ENCODE data around the gene HOXB7.
A peak's percentile ranks its signal among the peaks of the same experiment; 100 is the strongest.

The HOXB7 gene

GRCh38 chr17:48623583-48623982 lies 12.8 kb upstream of the HOXB7 start:
- no peak for DNase-seq (ENCODE audit: low read depth in 2 of 2)

DNA sequence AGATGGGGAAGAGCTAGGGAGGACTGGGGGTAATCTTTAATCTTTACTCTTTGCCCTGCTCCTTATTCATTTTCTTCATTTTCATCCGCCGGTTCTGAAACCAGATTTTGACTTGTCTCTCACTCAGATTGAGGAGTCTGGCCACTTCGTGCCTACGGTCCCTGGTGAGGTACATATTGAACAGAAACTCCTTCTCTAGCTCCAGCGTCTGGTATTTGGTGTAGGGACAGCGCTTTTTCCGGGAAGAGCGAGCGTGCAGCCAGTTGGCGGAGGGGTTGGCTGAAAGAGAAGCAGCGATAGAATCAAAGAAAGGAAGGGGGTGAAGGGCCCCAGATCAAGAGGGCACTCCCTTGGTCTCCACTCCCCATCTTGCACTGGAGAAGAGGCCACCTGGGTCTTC lies 12.0 kb upstream of the HOXB7 start:
- DNase-seq (ENCODE audit: low read depth in 2 of 2), result no peak

GRCh38 chr17:48621410-48622392 lies 10.9 kb upstream of the HOXB7 start:
- DNase-seq (ENCODE audit: low read depth in 2 of 2), result no peak

GRCh38 chr17:48620461-48621139 lies 9.8 kb upstream of the HOXB7 start:
- DNase-seq (ENCODE audit: low read depth in 2 of 2), result no peak

GRCh38 chr17:48619826-48620449 lies 9.1 kb upstream of the HOXB7 start:
- DNase-seq (ENCODE audit: low read depth in 2 of 2), result no peak

GRCh38 chr17:48618256-48618896 lies 7.6 kb upstream of the HOXB7 start:
- peak; percentile 54 to 65 for DNase-seq (ENCODE audit: low read depth in 2 of 2)

- DNase-seq (ENCODE audit: low read depth in 2 of 2), result no peak
Observed at GRCh38 chr17:48617471-48618255, 6.8 kb upstream of the HOXB7 start.

- DNase-seq (ENCODE audit: low read depth in 2 of 2), result no peak
Observed at GRCh38 chr17:48616717-48617470, 6.1 kb upstream of the HOXB7 start.

- no peak for DNase-seq (ENCODE audit: low read depth in 2 of 2)
Observed at GRCh38 chr17:48615963-48616716, 5.3 kb upstream of the HOXB7 start.

GRCh38 chr17:48615047-48615962 lies 4.5 kb upstream of the HOXB7 start, which contains the start of gene HOXB8:
TSS of gene HOXB8 (minus strand) at chr17:48615292. CDS start at chr17:48614704, 588 bp downstream.
- no peak for DNase-seq (ENCODE audit: low read depth in 2 of 2)

DNA sequence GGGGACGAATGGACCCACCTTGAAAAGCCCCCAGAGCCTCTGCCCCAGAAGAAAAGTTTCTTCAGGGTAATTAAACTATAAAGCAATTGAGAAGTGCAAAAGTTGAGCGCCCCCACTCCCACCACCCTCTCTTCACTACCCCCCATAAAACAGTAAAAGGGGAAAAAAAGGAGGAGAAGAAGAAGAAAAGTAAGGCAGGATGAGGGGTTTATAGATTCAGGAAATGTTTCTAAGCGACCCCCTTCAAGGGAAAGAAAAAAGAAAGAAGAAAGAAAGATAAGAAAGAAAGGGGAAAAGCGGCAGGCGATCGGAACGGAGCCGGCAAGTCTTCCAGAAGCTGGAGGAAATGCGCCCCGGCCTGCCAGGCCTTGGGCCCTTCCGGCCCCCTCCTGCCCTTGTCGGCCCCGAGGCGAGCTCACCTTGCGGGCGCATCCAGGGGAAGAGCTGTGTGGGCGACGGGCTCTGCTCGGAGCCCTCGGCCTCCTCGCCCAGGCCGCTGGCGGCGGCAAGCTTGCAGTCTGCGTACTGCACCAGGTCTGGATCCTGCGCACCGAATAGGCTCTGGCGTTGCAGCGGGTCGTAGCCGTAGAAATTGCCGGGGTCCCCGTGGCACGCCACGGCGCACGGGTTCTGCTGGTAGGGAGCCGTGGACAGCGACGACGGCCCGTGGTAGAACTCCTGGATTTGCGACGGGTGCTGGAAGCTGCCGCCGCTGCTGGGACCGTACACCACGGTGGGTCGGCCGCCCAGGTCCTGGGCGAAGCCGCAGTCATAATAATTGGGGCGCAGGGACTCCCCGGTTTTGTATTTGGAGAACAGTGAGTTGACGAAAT lies 3.3 kb upstream of the HOXB7 start:
- no peak for DNase-seq (ENCODE audit: low read depth in 2 of 2)

GRCh38 chr17:48612854-48613691 lies 2.3 kb upstream of the HOXB7 start:
- no peak for DNase-seq (ENCODE audit: low read depth in 2 of 2)

DNA sequence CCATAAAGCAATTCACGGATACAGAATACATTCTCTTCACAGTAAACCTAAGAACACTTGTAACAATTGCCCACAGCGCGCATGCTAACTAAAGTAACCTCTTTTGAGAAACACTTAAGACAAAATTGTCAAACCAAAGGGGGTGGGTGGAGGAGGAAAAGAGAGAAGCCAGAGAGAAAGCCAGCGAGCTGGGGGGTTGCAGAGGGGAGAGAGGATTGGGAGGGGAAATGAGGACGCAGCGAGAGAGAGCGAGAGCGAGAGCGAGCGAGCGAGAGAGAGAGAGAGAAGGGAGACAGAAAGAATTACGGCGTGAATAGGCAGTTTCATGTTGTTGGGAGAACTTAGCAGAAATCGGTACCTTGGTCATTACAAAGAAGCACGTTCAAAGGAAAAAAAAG lies 1.6 kb upstream of the HOXB7 start:
- no peak for DNase-seq (ENCODE audit: low read depth in 2 of 2)

GRCh38 chr17:48611681-48612455 lies 1.1 kb upstream of the HOXB7 start:
- DNase-seq (ENCODE audit: low read depth in 2 of 2), result no peak

DNA sequence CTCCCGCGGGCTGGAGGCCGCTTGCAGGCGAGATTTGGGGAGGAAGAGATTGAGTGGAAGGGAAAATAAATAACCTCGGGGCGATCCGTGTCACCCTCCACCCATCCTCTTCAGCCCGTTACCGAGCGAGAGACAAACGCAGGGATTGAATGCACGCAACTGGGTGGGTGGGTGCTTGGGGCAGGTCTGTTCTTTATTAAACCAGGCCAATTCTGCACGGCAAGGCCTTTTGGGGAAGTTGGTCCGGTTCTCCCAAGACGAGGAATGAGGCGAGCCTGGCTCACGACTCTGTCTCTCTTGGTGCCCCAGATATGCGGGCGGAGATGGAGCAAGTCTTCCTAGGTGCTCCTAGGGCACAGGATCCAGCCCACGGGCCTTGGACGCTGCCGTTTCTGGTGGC lies 396 bp upstream of the HOXB7 start:
- DNase-seq (ENCODE audit: low read depth in 2 of 2), result no peak

GRCh38 chr17:48609759-48610281 lies 997 bp downstream of the HOXB7 start:
- no peak for DNase-seq (ENCODE audit: low read depth in 2 of 2)

Measured in stimulated activated CD8-positive, alpha-beta memory T cell treated with anti-CD3 and anti-CD28 coated beads, Interleukin-7, amount 100 ng/mL, for 4 hours (primary cell).